Skin of body (tissue), 2 donors: ENCODE results near the gene SERPIND1. TPM values are rescaled to one million over a fixed set of nuclear protein-coding genes. Genes with fewer than 3 reads are reported as not detected.

ENCODE experiments used
- DNase-seq: peaks from one replicate; lab custom pipeline; 2025; lab: John Stamatoyannopoulos, UW
- total RNA-seq: library from RNA; depleted of rRNA; stranded (reverse); fragments of >200 nt; gene quantifications from one replicate; pipeline ENCODE4 v1.2.3, GENCODE V29; 2014

The SERPIND1 gene
- total RNA-seq, 1 donor from 2014 or later: not detected

GRCh38 chr22:20788627-20789344 is 14.9 kb downstream of the SERPIND1 start:
- no peak for DNase-seq

GRCh38 chr22:20792221-20792965 is 18.5 kb downstream of the SERPIND1 start:
- DNase-seq: no peak

DNA sequence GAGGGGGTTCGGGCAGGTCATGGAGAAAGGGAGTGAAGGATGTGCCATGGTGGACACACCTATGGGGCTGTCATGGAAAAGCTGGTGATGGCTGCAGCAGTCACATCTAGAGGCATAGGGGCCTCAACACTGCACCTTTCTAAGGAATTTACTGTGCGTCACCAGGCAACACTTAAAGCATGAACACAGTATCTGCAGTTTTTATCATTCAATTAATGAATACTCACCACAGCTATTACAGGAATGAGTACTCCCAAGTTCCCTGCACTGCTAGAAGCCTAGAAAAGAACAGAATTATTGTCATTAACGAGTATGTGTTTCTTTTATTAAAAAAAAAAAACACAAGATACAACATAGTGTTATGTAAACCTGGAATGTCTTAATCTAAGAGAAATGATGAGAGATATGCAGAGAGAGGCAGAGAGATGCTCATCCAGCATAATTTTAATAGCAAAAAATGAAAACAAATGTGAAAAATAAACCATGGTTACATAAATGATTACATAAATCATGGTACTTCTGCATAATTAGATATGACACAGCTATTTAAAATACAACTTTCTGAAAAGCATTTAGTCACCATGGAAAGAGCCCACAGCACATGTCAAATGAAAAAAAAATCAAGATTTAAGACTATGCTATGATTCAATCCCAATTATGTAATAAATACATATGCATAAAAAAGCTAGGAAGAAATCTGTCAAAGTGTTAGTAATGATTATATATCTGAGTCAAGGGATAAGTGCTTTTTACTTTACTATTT is 19.2 kb downstream of the SERPIND1 start:
- no peak for DNase-seq

DNA sequence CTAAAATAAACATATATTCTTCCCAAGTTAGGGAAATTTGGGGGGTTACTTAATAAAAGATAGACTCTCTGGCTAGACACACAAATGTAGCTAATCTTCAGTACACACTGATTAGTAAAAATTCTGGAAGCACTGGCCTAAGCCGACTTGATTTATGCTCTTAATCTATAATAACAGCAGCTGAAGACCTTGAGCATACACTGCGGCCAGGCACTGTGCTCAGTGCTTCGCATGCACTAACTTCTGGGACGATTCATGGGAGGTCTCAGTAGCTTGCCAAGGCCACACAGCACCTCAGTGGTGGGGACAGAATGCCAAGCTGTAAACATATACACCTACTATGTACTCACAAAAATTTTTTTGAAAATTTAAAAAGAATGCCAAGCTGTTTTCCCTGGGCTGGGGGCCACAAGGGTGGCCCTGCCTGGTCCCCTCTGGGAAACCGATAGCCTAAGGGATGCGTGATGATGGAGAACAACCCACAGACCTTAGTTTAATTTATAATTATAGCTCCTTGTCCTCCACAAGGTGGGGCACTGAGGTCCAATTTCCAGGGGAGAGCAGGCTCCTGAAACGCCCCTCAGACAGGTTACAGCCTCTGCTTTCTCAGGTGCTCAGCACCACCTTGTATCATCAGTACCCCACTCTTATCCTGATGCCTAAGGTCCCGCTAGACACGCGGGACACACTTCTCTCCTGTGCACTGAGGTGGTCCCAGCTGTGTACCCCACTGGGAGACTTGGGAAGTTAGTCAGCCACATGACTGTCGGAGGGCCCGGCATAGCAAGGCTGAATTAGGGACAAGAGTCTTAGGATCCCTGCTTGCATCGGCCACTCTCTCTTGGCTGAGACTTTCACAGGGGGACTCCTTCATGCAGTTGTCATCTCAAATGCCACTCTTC is 20.1 kb downstream of the SERPIND1 start:
- DNase-seq: no peak

- DNase-seq: no peak
Measured at GRCh38 chr22:20794650-20795413, 20.9 kb downstream of the SERPIND1 start.

DNA sequence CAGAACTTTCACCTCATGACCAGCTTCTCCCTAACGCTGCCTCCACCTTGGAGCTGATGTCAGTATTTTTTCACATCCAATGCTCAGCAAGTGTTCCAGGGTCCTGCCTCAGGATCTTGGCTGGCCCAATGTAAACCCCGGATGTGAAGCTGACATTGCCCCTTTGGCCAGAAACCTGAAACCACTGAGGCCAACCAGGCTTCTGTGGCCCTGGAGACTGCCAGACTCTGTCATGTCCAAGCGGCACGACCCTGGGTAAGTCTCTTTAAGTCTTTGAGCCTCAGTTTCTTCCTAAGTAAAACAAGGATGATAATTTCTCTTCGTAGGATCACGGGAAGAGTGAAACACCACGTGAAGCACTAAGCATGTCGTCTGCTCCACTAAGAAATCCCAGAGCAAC is 22.8 kb downstream of the SERPIND1 start:
- no peak for DNase-seq

DNA sequence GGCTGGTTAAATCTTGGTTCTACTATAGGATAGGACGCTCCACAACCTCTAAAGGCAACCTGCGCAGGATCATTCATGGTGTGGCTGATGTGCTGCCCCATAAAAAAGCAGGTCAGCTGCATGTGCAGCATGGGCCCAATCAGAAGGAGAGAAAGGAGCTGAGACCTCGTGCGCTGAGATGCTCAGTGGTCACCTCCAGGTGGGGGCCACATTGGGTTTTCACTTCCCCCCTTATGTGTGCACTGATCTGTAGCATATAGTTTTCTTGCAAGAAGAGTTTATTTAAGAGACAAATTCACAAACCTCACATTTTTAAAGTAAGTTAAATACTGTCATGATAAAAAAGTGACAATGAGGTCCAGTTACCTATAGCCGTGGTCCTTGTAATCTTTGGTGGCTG is 24.3 kb downstream of the SERPIND1 start:
- no peak for DNase-seq

DNA sequence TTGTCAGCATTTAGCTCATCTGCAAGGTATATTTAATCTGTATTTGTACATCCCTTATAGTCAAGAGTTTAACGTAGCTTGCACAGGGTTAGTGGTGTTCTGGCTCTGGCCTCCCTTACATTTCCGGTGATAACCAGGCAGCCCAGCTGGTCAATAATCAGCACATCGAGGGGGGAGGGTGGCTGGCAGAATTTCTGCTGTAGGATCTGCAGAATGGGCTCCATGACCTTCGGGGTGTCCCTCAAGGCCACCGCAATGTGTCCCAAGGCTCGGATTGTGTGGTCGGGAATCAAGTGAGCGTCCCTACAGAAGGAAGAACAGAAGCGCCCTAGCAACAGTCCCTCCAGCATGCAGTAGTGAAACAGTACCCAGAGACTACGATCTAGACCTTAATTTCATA is 25.1 kb downstream of the SERPIND1 start:
- DNase-seq: no peak

DNA sequence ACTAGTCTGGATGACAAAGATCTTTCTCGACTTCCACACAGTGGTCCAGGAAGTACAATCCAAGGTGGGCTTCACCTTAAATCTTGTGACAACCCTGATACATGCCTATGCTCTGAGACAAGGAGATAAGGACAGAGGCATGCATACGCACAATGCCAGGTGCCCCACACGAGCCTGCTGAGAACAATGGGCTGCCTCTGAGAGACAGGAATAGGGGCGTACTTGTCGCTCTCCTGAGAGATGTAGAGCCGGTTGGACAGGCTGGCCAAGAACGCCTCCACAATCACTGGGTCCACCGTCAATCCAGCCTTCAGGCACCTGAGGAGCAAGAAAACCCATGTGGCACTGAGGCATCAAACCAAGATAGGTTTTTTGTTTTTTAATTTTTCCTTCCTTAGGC is 25.5 kb downstream of the SERPIND1 start:
- DNase-seq: no peak

- DNase-seq: no peak
Measured at GRCh38 chr22:20802452-20802851, 28.5 kb downstream of the SERPIND1 start.

GRCh38 chr22:20802922-20803553 is 29.1 kb downstream of the SERPIND1 start:
- DNase-seq: no peak

- no peak for DNase-seq
Measured at GRCh38 chr22:20803696-20804324, 29.9 kb downstream of the SERPIND1 start.

GRCh38 chr22:20804650-20805049 is 30.7 kb downstream of the SERPIND1 start:
- no peak for DNase-seq

DNA sequence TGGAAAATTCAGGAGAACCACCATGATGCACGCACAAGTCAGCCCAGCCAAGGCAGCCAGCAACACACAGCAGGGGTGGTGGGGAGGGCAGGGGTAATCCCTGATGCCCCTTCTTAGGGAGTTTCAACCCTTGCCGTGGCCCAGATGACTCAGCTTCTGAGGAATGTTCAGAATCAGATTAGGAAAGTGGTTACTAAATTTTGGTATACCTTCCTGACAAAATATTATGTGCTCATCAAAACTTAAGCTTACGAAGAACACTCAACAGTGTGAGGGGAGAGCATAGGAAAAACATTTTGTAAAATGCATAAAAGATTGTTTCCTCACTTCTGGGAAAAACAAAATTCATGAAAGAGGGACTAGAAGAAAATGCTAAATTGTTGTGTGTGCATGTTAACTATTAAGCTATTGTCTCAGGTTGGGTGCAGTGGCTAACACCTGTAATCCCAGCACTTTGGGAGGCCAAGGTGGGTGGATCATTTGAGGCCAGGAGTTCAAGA is 32.1 kb downstream of the SERPIND1 start:
- no peak for DNase-seq

DNA sequence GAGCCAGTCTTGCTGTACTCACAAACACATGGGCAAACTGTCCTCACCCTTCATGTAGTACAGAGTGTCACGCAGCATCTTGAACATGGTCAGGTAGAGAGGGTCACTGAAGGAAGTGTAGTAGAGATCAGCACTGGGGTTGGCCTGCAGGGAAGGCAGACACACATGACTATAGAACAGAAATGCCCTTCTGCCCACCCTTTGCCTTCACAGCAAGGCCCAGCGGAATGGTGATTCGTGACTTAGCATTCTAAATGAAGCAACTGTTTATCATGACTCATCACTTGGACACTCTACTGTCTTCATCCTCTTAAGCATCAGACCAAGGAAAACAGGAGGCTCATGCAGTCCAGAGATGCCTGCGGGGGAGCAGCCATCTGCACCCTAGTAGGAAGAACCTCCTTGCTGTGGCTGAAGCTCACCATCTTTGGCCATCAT is 33.4 kb downstream of the SERPIND1 start:
- DNase-seq: no peak

- DNase-seq: no peak
Measured at GRCh38 chr22:20808844-20809243, 34.9 kb downstream of the SERPIND1 start.

- DNase-seq: no peak
Measured at GRCh38 chr22:20809538-20810185, 35.7 kb downstream of the SERPIND1 start.

DNA sequence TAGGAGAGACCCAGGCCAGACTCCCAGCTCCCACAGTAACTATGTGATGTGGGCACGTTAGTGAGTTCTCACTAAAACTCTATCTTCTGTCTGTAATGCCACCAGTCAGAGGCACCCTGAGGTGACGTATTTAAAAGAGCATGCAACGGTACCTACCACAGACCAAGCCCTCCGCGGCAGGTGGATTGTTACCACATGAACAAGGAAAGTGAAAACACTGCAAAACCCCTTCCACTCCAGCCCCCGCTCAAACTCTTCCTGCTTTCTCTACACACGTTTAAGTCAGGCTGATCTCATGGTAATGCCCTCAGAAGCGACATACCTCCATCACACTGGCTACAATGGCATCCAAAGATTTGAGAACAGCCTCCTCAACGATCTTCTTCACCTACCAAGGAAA is 36.7 kb downstream of the SERPIND1 start:
- DNase-seq: no peak

DNA sequence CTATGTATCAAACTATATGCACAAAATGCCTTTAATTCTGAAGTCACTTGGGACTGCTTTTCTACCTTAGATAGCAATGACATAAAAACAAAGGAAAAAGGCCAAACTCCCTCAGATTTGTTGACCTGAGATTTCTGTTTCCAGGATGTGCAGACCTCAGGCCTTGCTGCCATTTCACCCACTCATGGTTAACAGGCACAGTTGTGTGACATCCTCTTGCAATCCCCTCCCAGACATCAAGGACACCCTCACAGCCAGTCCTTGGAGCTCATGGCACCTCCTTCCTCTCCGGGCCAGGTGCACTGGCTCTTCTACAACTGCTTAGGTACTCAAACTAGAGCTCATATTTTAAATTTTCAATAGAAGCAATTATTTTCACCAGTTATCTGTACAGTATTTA is 37.3 kb downstream of the SERPIND1 start:
- no peak for DNase-seq
